IMR-90 (cell line): ENCODE results near the gene SHISAL1. TPM values are rescaled to one million over a fixed set of nuclear protein-coding genes. Genes with fewer than 3 reads are reported as not detected.

Source experiments
- ATAC-seq: fragments of 200-7000 bp; cut with Tn5 transposase; 2 replicates; pipeline ENCODE4 v1.9.1; 2020; ENCODE audit warnings: low read depth, mild to moderate bottlenecking, moderate library complexity
- BruUV-seq: library from RNA; stranded (reverse); fragments of 400-500 nt; replicated peaks from 2 replicates; lab custom pipeline; 2021; lab: Mats Ljungman, UMichigan
- CTCF ChIA-PET: fragments of 300-600 bp; formaldehyde crosslinking; extraction: SDS; loops from one replicate; lab custom pipeline; 2021; ENCODE audit warnings: antibody characterized with exemption; lab: Yijun Ruan, JAX
- POLR2A ChIA-PET: fragments of 300-600 bp; sonication (Branson Sonifier 250); formaldehyde crosslinking; loops from one replicate; lab custom pipeline; 2022; ENCODE audit warnings: antibody characterized with exemption; ENCODE audit not compliant: unreplicated experiment; lab: Charles Lee
- DNase-seq: peaks from one replicate; pipeline ENCODE4 v3.0.0; 2013
- H2AFZ ChIP-seq: replicated peaks from 2 replicates; pipeline ENCODE3; 2013; ENCODE audit warnings: low read length, mild to moderate bottlenecking; ENCODE audit not compliant: poor library complexity
- H2AK5ac ChIP-seq: 2 replicates; pipeline ENCODE4 v1.6.1; 2013; ENCODE audit warnings: low read depth, low read length, inconsistent platforms
- H2AK9ac ChIP-seq: replicated peaks from 2 replicates; pipeline ENCODE3; 2013; ENCODE audit warnings: mild to moderate bottlenecking, low read depth, low read length, moderate library complexity; ENCODE audit not compliant: poor library complexity
- H2BK120ac ChIP-seq: 2 replicates; pipeline ENCODE4 v1.6.1; 2013; ENCODE audit warnings: low read depth, low read length, inconsistent platforms
- H2BK15ac ChIP-seq: 3 replicates; pipeline ENCODE4 v1.6.1; 2013; ENCODE audit warnings: low read depth, low read length, inconsistent platforms
- H2BK20ac ChIP-seq: 2 replicates; pipeline ENCODE4 v1.6.1; 2013; ENCODE audit warnings: low read depth, mild to moderate bottlenecking, inconsistent platforms, low read length, moderate library complexity
- H2BK5ac ChIP-seq: 2 replicates; pipeline ENCODE4 v1.6.1; 2013; ENCODE audit warnings: mild to moderate bottlenecking, low read depth, low read length, inconsistent platforms; ENCODE audit not compliant: poor library complexity, severe bottlenecking
- H3K14ac ChIP-seq: replicated peaks from 2 replicates; pipeline ENCODE4 v1.6.1; 2013; ENCODE audit warnings: low read depth, low read length, inconsistent platforms
- H3K18ac ChIP-seq: 2 replicates; pipeline ENCODE4 v1.6.1; 2013; ENCODE audit warnings: low read depth, low read length, control low read depth
- H3K23ac ChIP-seq: 2 replicates; pipeline ENCODE4 v1.6.1; 2013; ENCODE audit warnings: low read depth, low read length, inconsistent platforms
- H3K27ac ChIP-seq: 2 replicates; pipeline ENCODE4 v1.5.1; 2013; ENCODE audit warnings: mild to moderate bottlenecking, control low read depth, low read length; ENCODE audit not compliant: insufficient read depth
- H3K27me3 ChIP-seq: 2 replicates; pipeline ENCODE4 v1.6.1; 2013; ENCODE audit warnings: low read length; ENCODE audit not compliant: control insufficient read depth, insufficient read depth
- H3K36me3 ChIP-seq: 2 replicates; pipeline ENCODE4 v1.6.1; 2013; ENCODE audit warnings: low read length, mixed read lengths; ENCODE audit not compliant: control insufficient read depth, insufficient read depth
- H3K4ac ChIP-seq: 2 replicates; pipeline ENCODE4 v1.6.1; 2013; ENCODE audit warnings: low read depth, low read length, inconsistent platforms
- H3K4me1 ChIP-seq: 2 replicates; pipeline ENCODE4 v1.6.1; 2013; ENCODE audit warnings: low read length, mixed read lengths; ENCODE audit not compliant: control insufficient read depth, insufficient read depth
- H3K4me2 ChIP-seq: 2 replicates; pipeline ENCODE4 v1.6.1; 2013; ENCODE audit warnings: low read depth, mild to moderate bottlenecking, control low read depth, low read length, moderate library complexity
- H3K4me3 ChIP-seq: 2 replicates; pipeline ENCODE4 v1.5.1; 2013; ENCODE audit warnings: low read depth, mild to moderate bottlenecking, control low read depth, low read length, moderate library complexity; ENCODE audit not compliant: insufficient read depth
- H3K56ac ChIP-seq: 2 replicates; pipeline ENCODE4 v1.6.1; 2013; ENCODE audit warnings: low read length, inconsistent platforms; ENCODE audit not compliant: insufficient read depth; ENCODE audit errors: extremely low read depth
- H3K79me1 ChIP-seq, 2 experiments: 2 replicates each; pipeline ENCODE4 v1.6.1; 2013; ENCODE audit warnings: low read length in 2 of 2, inconsistent platforms in 1 of 2, low read depth in 1 of 2
- H3K9ac ChIP-seq: 2 replicates; pipeline ENCODE4 v1.6.1; 2013; ENCODE audit warnings: low read depth, low read length, control low read depth
- H3K9me1 ChIP-seq: 2 replicates; pipeline ENCODE4 v1.6.1; 2013; ENCODE audit warnings: low read length, inconsistent platforms; ENCODE audit not compliant: insufficient read depth
- H3K9me3 ChIP-seq: 2 replicates; pipeline ENCODE4 v1.6.1; 2013; ENCODE audit warnings: low read length; ENCODE audit not compliant: control insufficient read depth, insufficient read depth
- H4K20me1 ChIP-seq: 2 replicates; pipeline ENCODE4 v1.6.1; 2013; ENCODE audit warnings: low read length, inconsistent platforms; ENCODE audit not compliant: insufficient read depth
- H4K5ac ChIP-seq: 2 replicates; pipeline ENCODE4 v1.6.1; 2013; ENCODE audit warnings: mild to moderate bottlenecking, low read depth, low read length, control low read depth
- H4K8ac ChIP-seq, 2 experiments: 2 replicates each; pipeline ENCODE4 v1.6.1; 2013; ENCODE audit warnings: low read depth in 2 of 2, low read length in 2 of 2, control low read depth in 1 of 2, inconsistent platforms in 1 of 2
- H4K91ac ChIP-seq: 2 replicates; pipeline ENCODE4 v1.6.1; 2013; ENCODE audit warnings: low read depth, low read length, inconsistent platforms; ENCODE audit not compliant: insufficient read depth
- BHLHE40 ChIP-seq: fragments of 150-350 bp; IDR thresholded peaks from 2 replicates; pipeline ENCODE4 v1.6.1; 2016; ENCODE audit warnings: mild to moderate bottlenecking, low read depth, low read length
- CHD1 ChIP-seq: IDR thresholded peaks from 2 replicates; pipeline ENCODE4 v1.6.1; 2012; ENCODE audit warnings: low read depth, low read length, improper control_type of control experiment
- CTCF ChIP-seq: conservative IDR thresholded peaks from 2 replicates; pipeline ENCODE4 v1.5.1; 2012; ENCODE audit warnings: mild to moderate bottlenecking, low read depth, low read length, improper control_type of control experiment
- FOS ChIP-seq: fragments of 150-350 bp; IDR thresholded peaks from 2 replicates; pipeline ENCODE4 v1.6.1; 2016; ENCODE audit warnings: low read depth, low read length
- MAFK ChIP-seq: IDR thresholded peaks from 2 replicates; pipeline ENCODE4 v1.6.1; 2012; ENCODE audit warnings: low read depth, low read length, improper control_type of control experiment
- MAZ ChIP-seq: IDR thresholded peaks from 2 replicates; pipeline ENCODE4 v1.6.1; 2012; ENCODE audit warnings: low read depth, mild to moderate bottlenecking, low read length, improper control_type of control experiment, moderate library complexity, borderline replicate concordance
- MXI1 ChIP-seq: IDR thresholded peaks from 2 replicates; pipeline ENCODE4 v1.6.1; 2012; ENCODE audit warnings: low read depth, mild to moderate bottlenecking, low read length, moderate library complexity, borderline replicate concordance
- NFE2L2 ChIP-seq: fragments of 150-350 bp; IDR thresholded peaks from 2 replicates; pipeline ENCODE4 v1.6.1; 2016; ENCODE audit warnings: low read depth, mild to moderate bottlenecking, low read length
- POLR2A ChIP-seq: IDR thresholded peaks from 2 replicates; pipeline ENCODE4 v1.6.1; 2012; ENCODE audit warnings: mild to moderate bottlenecking, low read depth, low read length
- RCOR1 ChIP-seq: IDR thresholded peaks from 2 replicates; pipeline ENCODE4 v1.6.1; 2012; ENCODE audit warnings: mild to moderate bottlenecking, low read length, improper control_type of control experiment; ENCODE audit not compliant: insufficient replicate concordance
- RFX5 ChIP-seq: IDR thresholded peaks from 2 replicates; pipeline ENCODE4 v1.8.0; 2012; ENCODE audit warnings: low read depth, mild to moderate bottlenecking, low read length, moderate library complexity
- SMC3 ChIP-seq: fragments of 150-350 bp; IDR thresholded peaks from 2 replicates; pipeline ENCODE4 v1.6.1; 2016; ENCODE audit warnings: low read depth, mild to moderate bottlenecking, antibody characterized with exemption, low read length, moderate library complexity
- USF2 ChIP-seq: fragments of 150-350 bp; IDR thresholded peaks from 2 replicates; pipeline ENCODE4 v1.6.1; 2017; ENCODE audit warnings: mild to moderate bottlenecking, antibody characterized with exemption, low read length, low read depth
- WGBS, 2 experiments: methylation state at CpG; one replicate each; pipeline versions ENCODE4 v1.1.5 to v1.1.7; 2013; ENCODE audit warnings: missing lambda C conversion rate in 2 of 2; ENCODE audit not compliant: insufficient read length in 1 of 2; ENCODE audit errors: extremely low coverage in 2 of 2; 5-methylcytosine and 5-hydroxymethylcytosine counted together
- dilution Hi-C: fragments of 300-500 bp; cut with HindIII; formaldehyde crosslinking; loops from one replicate; pipeline ENCODE4 v1.14.3; 2018; ENCODE audit warnings: low sequenced_read_pairs; ENCODE audit not compliant: unreplicated experiment
- in situ Hi-C: fragments of 300-500 bp; cut with MboI; formaldehyde crosslinking; loops from 3 replicates; pipeline ENCODE4 v1.14.3; 2019; ENCODE audit warnings: low sequenced_read_pairs, inconsistent platforms, mixed read lengths
- intact Hi-C: fragments of 100-400 bp; cut with micrococcal nuclease; formaldehyde crosslinking; loops from 2 replicates; pipeline ENCODE4 v1.10.0; 2022
- polyA plus RNA-seq, 3 experiments: library from polyadenylated mRNA; depleted of rRNA; stranded (reverse); fragments of >200 nt; gene quantifications; 2 replicates each; pipeline ENCODE4 v1.2.3, GENCODE V29; 2012; ENCODE audit warnings: low replicate concordance in 1 of 3
- total RNA-seq: library from RNA; depleted of rRNA; stranded (reverse); fragments of >200 nt; gene quantifications from 2 replicates; pipeline ENCODE4 v1.2.3, GENCODE V29; 2012
- TF ChIP-seq, protein P1 (sequence below): fragments of 150-350 bp; IDR thresholded peaks from 2 replicates; pipeline ENCODE4 v1.6.1; 2016; ENCODE audit warnings: low read depth, mild to moderate bottlenecking, low read length, moderate library complexity, borderline replicate concordance

SHISAL1 gene
- total and polyA plus RNA-seq, 2 of the 4 experiments (the other 2 are of a cell fraction), result 1.0 to 1.4 TPM

GRCh38 chr22:44273175-44273574 is 39.6 kb downstream of the SHISAL1 start:
- H3K56ac ChIP-seq, result no peak overlapping the region
- H2BK120ac ChIP-seq, result no peak overlapping the region
- no peak overlapping the region for H3K4ac ChIP-seq
- no TSS peak for BruUV-seq
- no peak overlapping the region for H4K8ac ChIP-seq
- no peak overlapping the region for H4K91ac ChIP-seq
- no peak overlapping the region for H2AFZ ChIP-seq
- no peaks in the 10 kb centered on the region for H3K9me3 ChIP-seq
- CTCF ChIA-PET, result interaction anchor here (1.0 kb wide), 1 partner anchor 16 kb away, joined by 3 read pairs; no protein-coding TSS in a partner anchor
- dilution Hi-C loops, result no loop called here
- ATAC-seq (no peak), DNase-seq (no peak)
- intact Hi-C loops, result no loop called here
- no CpG with 5 or more reads among the region's 5 CpGs for WGBS, 2 experiments
- TF ChIP-seq NFE2L2 (no peak), USF2 (no peak), MXI1 (no peak), SMC3 (no peak), RCOR1 (no peak), MAZ (no peak), POLR2A (no peak), CHD1 (no peak), FOS (no peak), CTCF (no peak), RFX5 (no peak), MAFK (no peak), BHLHE40 (no peak)
- TF ChIP-seq, protein P1, sequence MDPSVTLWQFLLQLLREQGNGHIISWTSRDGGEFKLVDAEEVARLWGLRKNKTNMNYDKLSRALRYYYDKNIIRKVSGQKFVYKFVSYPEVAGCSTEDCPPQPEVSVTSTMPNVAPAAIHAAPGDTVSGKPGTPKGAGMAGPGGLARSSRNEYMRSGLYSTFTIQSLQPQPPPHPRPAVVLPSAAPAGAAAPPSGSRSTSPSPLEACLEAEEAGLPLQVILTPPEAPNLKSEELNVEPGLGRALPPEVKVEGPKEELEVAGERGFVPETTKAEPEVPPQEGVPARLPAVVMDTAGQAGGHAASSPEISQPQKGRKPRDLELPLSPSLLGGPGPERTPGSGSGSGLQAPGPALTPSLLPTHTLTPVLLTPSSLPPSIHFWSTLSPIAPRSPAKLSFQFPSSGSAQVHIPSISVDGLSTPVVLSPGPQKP, result no peak
- H2AK5ac ChIP-seq, result no peak overlapping the region
- H3K27ac ChIP-seq, result no peak overlapping the region
- H3K4me1 ChIP-seq, result no peaks in the 10 kb centered on the region
- no peaks in the 10 kb centered on the region for H4K20me1 ChIP-seq
- H3K4me2 ChIP-seq, result no peak overlapping the region
- peaks cover 7% of the 10 kb centered on the region for H3K9me1 ChIP-seq
- H3K18ac ChIP-seq, result no peak overlapping the region
- no peak overlapping the region for H3K23ac ChIP-seq
- POLR2A ChIA-PET, result no interaction called here
- H3K9ac ChIP-seq, result no peak overlapping the region
- no peak overlapping the region for H2AK9ac ChIP-seq
- no peak overlapping the region for H2BK5ac ChIP-seq
- no peaks in the 10 kb centered on the region for H3K79me1 ChIP-seq
- in situ Hi-C loops, result no loop called here
- H4K5ac ChIP-seq, result no peak overlapping the region
- no peak overlapping the region for H3K4me3 ChIP-seq
- H2BK15ac ChIP-seq, result no peak overlapping the region
- no peak overlapping the region for H3K14ac ChIP-seq
- H2BK20ac ChIP-seq, result no peak overlapping the region
- H3K27me3 ChIP-seq, result no peaks in the 10 kb centered on the region
- H3K36me3 ChIP-seq, result 0 out of 2 replicates have a peak, but pooled peaks cover 2% of the 10 kb centered on the region
